GM18508 (cell line): ENCODE measurements around the gene SERPINA12.
"Not testable (repeated sequence)": the region's sequence is repeated elsewhere in the genome, so short reads cannot be mapped to it uniquely, and the experiment has no call there.

Experiments used
- ATAC-seq: cut with Tn5 transposase; IDR thresholded peaks from one replicate; pipeline ENCODE4 v1.9.1; 2021; ENCODE audit warnings: moderate number of reproducible peaks; ENCODE audit not compliant: insufficient read depth, unreplicated experiment

The SERPINA12 gene

GRCh38 chr14:94498215-94498614, 11.1 kb downstream of the SERPINA12 start:
- ATAC-seq, result no peak

- no peak for ATAC-seq
Observed at GRCh38 chr14:94494085-94494484, 15.2 kb downstream of the SERPINA12 start.

GRCh38 chr14:94491511-94491910, 17.8 kb downstream of the SERPINA12 start:
- no peak for ATAC-seq

GRCh38 chr14:94489336-94489735, 19.9 kb downstream of the SERPINA12 start:
- ATAC-seq, result no peak

GRCh38 chr14:94486883-94487282, 22.4 kb downstream of the SERPINA12 start:
- ATAC-seq, result no peak

- no peak for ATAC-seq
Observed at GRCh38 chr14:94485944-94486841, 23.1 kb downstream of the SERPINA12 start.

- ATAC-seq, result no peak
Observed at GRCh38 chr14:94484481-94484880, 24.8 kb downstream of the SERPINA12 start.

GRCh38 chr14:94483729-94484275, 25.5 kb downstream of the SERPINA12 start:
- no peak for ATAC-seq

GRCh38 chr14:94483071-94483451, 26.2 kb downstream of the SERPINA12 start:
- no peak for ATAC-seq

- not testable (repeated sequence) for ATAC-seq
Observed at GRCh38 chr14:94482132-94483070, 26.9 kb downstream of the SERPINA12 start.

- no peak for ATAC-seq
Observed at GRCh38 chr14:94481468-94482131, 27.7 kb downstream of the SERPINA12 start.

GRCh38 chr14:94480809-94481208, 28.5 kb downstream of the SERPINA12 start:
- ATAC-seq, result no peak

- no peak for ATAC-seq
Observed at GRCh38 chr14:94478420-94478819, 30.8 kb downstream of the SERPINA12 start.

- no peak for ATAC-seq
Observed at GRCh38 chr14:94476023-94476422, 33.2 kb downstream of the SERPINA12 start, which contains the start of gene SERPINA9. Gene SERPINA9 (minus strand): TSS chr14:94476197. CDS start chr14:94469840, 6,357 bp downstream.

- ATAC-seq, result no peak
Observed at GRCh38 chr14:94474581-94475031, 34.7 kb downstream of the SERPINA12 start.

- no peak for ATAC-seq
Observed at GRCh38 chr14:94473666-94474410, 35.4 kb downstream of the SERPINA12 start.

GRCh38 chr14:94472842-94473241, 36.4 kb downstream of the SERPINA12 start:
- no peak for ATAC-seq

- ATAC-seq, result no peak
Observed at GRCh38 chr14:94471045-94471444, 38.2 kb downstream of the SERPINA12 start.

GRCh38 chr14:94470311-94470710, 39.0 kb downstream of the SERPINA12 start:
- no peak for ATAC-seq
